Thoracic aorta (tissue), 2 donors: ENCODE data around the gene PTPRN2. TPM values are rescaled to one million over a fixed set of nuclear protein-coding genes. Genes with fewer than 3 reads are reported as not detected.

ENCODE experiments used
- ATAC-seq: fragments of 150-250 bp; one replicate; pipeline ENCODE4 v1.8.0; 2017; ENCODE audit warnings: low read depth; ENCODE audit not compliant: insufficient number of reproducible peaks, low FRiP score
- DNase-seq: peaks from one replicate; pipeline ENCODE4 v3.0.0-alpha.2; 2020; ENCODE audit warnings: low spot score
- H3K27ac ChIP-seq, 2 donors: fragments of 200-600 bp; sonication (generic); 1 replicate in 1 of 2; 2 replicates in 1 of 2; pipeline ENCODE4 v1.5.1; 2016; ENCODE audit warnings: mild to moderate bottlenecking in 2 of 2, moderate library complexity in 2 of 2
- H3K27me3 ChIP-seq: fragments of 200-600 bp; sonication (generic); replicated peaks from 2 replicates; pipeline ENCODE4 v1.6.0; 2016; ENCODE audit warnings: mild to moderate bottlenecking; ENCODE audit not compliant: insufficient read depth
- H3K36me3 ChIP-seq: fragments of 200-600 bp; sonication (generic); one replicate; pipeline ENCODE4 v1.5.1; 2016
- H3K4me1 ChIP-seq, 2 donors: fragments of 200-600 bp; sonication (generic); 1 replicate in 1 of 2; 2 replicates in 1 of 2; pipeline versions ENCODE4 v1.5.1 to v1.6.0; 2016; ENCODE audit warnings: low read depth in 2 of 2, mild to moderate bottlenecking in 1 of 2; ENCODE audit not compliant: control insufficient read depth in 1 of 2
- H3K4me3 ChIP-seq: fragments of 200-600 bp; sonication (generic); 2 replicates; pipeline ENCODE4 v1.5.1; 2016; ENCODE audit warnings: mild to moderate bottlenecking
- H3K9me3 ChIP-seq: fragments of 200-600 bp; sonication (generic); 2 replicates; pipeline ENCODE4 v1.5.1; 2016
- CTCF ChIP-seq: fragments of 200-600 bp; sonication (generic); IDR thresholded peaks from one replicate; pipeline ENCODE4 v1.5.1; 2019; ENCODE audit warnings: antibody characterized with exemption
- total RNA-seq, 2 donors: library from RNA; depleted of rRNA; stranded (reverse); fragments of >200 nt; gene quantifications; one replicate each; pipeline versions ENCODE4 v1.1.0 to v1.2.3, GENCODE V29; 2016

PTPRN2 gene
- total RNA-seq, 2 donors from 2014 or later: 2.2 to 3.1 TPM

- H3K27ac ChIP-seq: no peak overlapping the region
- H3K27me3 ChIP-seq: no peaks in the 10 kb centered on the region
- H3K36me3 ChIP-seq: no peaks in the 10 kb centered on the region
- no peak overlapping the region for H3K4me3 ChIP-seq
- ATAC-seq (no peak), DNase-seq (no peak)
- TF ChIP-seq CTCF: no peak
- H3K4me1 ChIP-seq: no peaks in the 10 kb centered on the region
- no peaks in the 10 kb centered on the region for H3K9me3 ChIP-seq
Observed at GRCh38 chr7:158384746-158385145, 202.9 kb downstream of the PTPRN2 start.

GRCh38 chr7:158383665-158384064 is 204.0 kb downstream of the PTPRN2 start:
- no peak overlapping the region for H3K27ac ChIP-seq
- no peak for ATAC-seq
- H3K4me1 ChIP-seq: no peaks in the 10 kb centered on the region
- DNase-seq: no peak
- no peak overlapping the region for H3K4me3 ChIP-seq
- no peaks in the 10 kb centered on the region for H3K27me3 ChIP-seq
- no peak for TF ChIP-seq CTCF
- H3K36me3 ChIP-seq: no peaks in the 10 kb centered on the region
- no peaks in the 10 kb centered on the region for H3K9me3 ChIP-seq

GRCh38 chr7:158382363-158383254 is 205.0 kb downstream of the PTPRN2 start:
- Histone ChIP-seq H3K4me3 (no peak overlapping the region), H3K27ac (no peak overlapping the region), H3K36me3 (no peaks in the 10 kb centered on the region), H3K9me3 (no peaks in the 10 kb centered on the region), H3K27me3 (no peaks in the 10 kb centered on the region), H3K4me1 (no peaks in the 10 kb centered on the region)
- no peak for ATAC-seq
- no peak for TF ChIP-seq CTCF
- DNase-seq: no peak

- Histone ChIP-seq H3K4me1 (no peaks in the 10 kb centered on the region), H3K27ac (no peak overlapping the region), H3K4me3 (no peak overlapping the region), H3K9me3 (no peaks in the 10 kb centered on the region), H3K36me3 (no peaks in the 10 kb centered on the region), H3K27me3 (no peaks in the 10 kb centered on the region)
- ATAC-seq (no peak), DNase-seq (no peak)
- TF ChIP-seq CTCF: no peak
Observed at GRCh38 chr7:158381956-158382355, 205.7 kb downstream of the PTPRN2 start.

GRCh38 chr7:158378978-158379377 is 208.6 kb downstream of the PTPRN2 start:
- H3K27ac ChIP-seq: no peak overlapping the region
- H3K27me3 ChIP-seq: no peaks in the 10 kb centered on the region
- ATAC-seq: no peak
- H3K4me3 ChIP-seq: no peak overlapping the region
- no peaks in the 10 kb centered on the region for H3K36me3 ChIP-seq
- TF ChIP-seq CTCF: no peak
- no peak for DNase-seq
- no peaks in the 10 kb centered on the region for H3K4me1 ChIP-seq
- H3K9me3 ChIP-seq: no peaks in the 10 kb centered on the region
